MM.1S (cell line): Measurements from ENCODE around the gene CPSF4.

Experiments used
- DNase-seq: peaks from one replicate; pipeline ENCODE4 v3.0.0-alpha.2; 2015
- H2AFZ ChIP-seq: fragments of 300-600 bp; sonication (generic); 2 replicates; pipeline ENCODE4 v1.6.0; 2016; ENCODE audit warnings: antibody characterized with exemption, low read length
- H3F3A ChIP-seq: fragments of 300-600 bp; sonication (generic); 2 replicates; pipeline ENCODE4 v1.6.1; 2016; ENCODE audit warnings: mild to moderate bottlenecking, antibody characterized with exemption, low read length, moderate library complexity, mixed read lengths; ENCODE audit not compliant: insufficient read depth
- H3K27ac ChIP-seq: fragments of 300-600 bp; sonication (generic); 2 replicates; pipeline ENCODE4 v1.5.1; 2016; ENCODE audit warnings: mild to moderate bottlenecking, low read length
- H3K27me3 ChIP-seq: fragments of 300-600 bp; sonication (generic); replicated peaks from 2 replicates; pipeline ENCODE4 v1.6.0; 2016; ENCODE audit warnings: low read length; ENCODE audit not compliant: insufficient read depth
- H3K36me3 ChIP-seq: fragments of 300-600 bp; sonication (generic); replicated peaks from 2 replicates; pipeline ENCODE4 v1.6.1; 2016; ENCODE audit warnings: mild to moderate bottlenecking, low read length, mixed read lengths; ENCODE audit not compliant: insufficient read depth
- H3K4me1 ChIP-seq: fragments of 300-600 bp; sonication (generic); 2 replicates; pipeline ENCODE4 v1.6.1; 2016; ENCODE audit warnings: low read length, mixed read lengths
- H3K4me2 ChIP-seq: fragments of 300-600 bp; sonication (generic); 2 replicates; pipeline ENCODE4 v1.6.0; 2016; ENCODE audit warnings: low read depth, low read length
- H3K4me3 ChIP-seq: fragments of 300-600 bp; sonication (generic); 2 replicates; pipeline ENCODE4 v1.5.1; 2016; ENCODE audit warnings: low read length, mixed read lengths
- H3K79me2 ChIP-seq: fragments of 300-600 bp; sonication (generic); 2 replicates; pipeline ENCODE4 v1.6.1; 2016; ENCODE audit warnings: mixed run types, low read length, mixed read lengths
- H3K9ac ChIP-seq: fragments of 300-600 bp; sonication (generic); 2 replicates; pipeline ENCODE4 v1.6.1; 2016; ENCODE audit warnings: low read length, mixed read lengths
- H3K9me2 ChIP-seq: fragments of 300-600 bp; sonication (generic); replicated peaks from 2 replicates; pipeline ENCODE4 v1.6.1; 2016; ENCODE audit warnings: mild to moderate bottlenecking, low read length, mixed read lengths; ENCODE audit not compliant: insufficient read depth
- H3K9me3 ChIP-seq: fragments of 300-600 bp; sonication (generic); replicated peaks from 2 replicates; pipeline ENCODE4 v1.6.1; 2016; ENCODE audit warnings: mild to moderate bottlenecking, low read length, mixed read lengths; ENCODE audit not compliant: insufficient read depth
- H4K20me1 ChIP-seq: fragments of 300-600 bp; sonication (generic); 2 replicates; pipeline ENCODE4 v1.6.1; 2016; ENCODE audit warnings: mild to moderate bottlenecking, low read length, moderate library complexity, mixed read lengths; ENCODE audit not compliant: insufficient read depth
- EZH2 ChIP-seq: fragments of 300-600 bp; sonication (generic); optimal IDR thresholded peaks from 2 replicates; pipeline ENCODE3; 2017; ENCODE audit warnings: low read depth, mild to moderate bottlenecking, antibody characterized with exemption, low read length, mixed read lengths
- EZH2phosphoT487 ChIP-seq: fragments of 300-600 bp; sonication (generic); IDR thresholded peaks from 2 replicates; pipeline ENCODE4 v1.6.1; 2018; ENCODE audit warnings: antibody characterized with exemption, low read length
- TF ChIP-seq, protein P1 (sequence below): fragments of 300-600 bp; sonication (generic); IDR thresholded peaks from 2 replicates; pipeline ENCODE4 v1.5.1; 2016; ENCODE audit warnings: antibody characterized with exemption, low read length, mixed read lengths

CPSF4 gene

DNA sequence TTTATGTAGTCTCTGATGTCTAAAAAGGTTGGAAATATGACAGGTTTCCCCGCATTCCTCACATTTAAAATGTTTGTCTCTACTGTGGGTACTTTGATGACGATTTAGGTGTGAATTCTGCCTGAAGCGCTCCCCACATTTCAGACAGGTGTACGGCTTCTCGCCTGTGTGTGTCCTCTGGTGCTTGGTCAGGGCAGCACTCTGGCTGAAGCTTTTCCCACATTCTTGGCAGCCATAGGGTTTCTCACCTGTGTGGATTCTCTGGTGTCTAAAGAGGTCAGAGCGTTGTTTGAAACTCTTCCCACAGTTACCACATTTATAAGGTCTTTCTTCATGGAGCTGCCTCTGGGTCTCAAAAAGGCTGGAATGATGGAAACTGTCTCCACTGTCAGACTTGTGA, 55.1 kb downstream of the CPSF4 start:
- TF ChIP-seq, protein P1, sequence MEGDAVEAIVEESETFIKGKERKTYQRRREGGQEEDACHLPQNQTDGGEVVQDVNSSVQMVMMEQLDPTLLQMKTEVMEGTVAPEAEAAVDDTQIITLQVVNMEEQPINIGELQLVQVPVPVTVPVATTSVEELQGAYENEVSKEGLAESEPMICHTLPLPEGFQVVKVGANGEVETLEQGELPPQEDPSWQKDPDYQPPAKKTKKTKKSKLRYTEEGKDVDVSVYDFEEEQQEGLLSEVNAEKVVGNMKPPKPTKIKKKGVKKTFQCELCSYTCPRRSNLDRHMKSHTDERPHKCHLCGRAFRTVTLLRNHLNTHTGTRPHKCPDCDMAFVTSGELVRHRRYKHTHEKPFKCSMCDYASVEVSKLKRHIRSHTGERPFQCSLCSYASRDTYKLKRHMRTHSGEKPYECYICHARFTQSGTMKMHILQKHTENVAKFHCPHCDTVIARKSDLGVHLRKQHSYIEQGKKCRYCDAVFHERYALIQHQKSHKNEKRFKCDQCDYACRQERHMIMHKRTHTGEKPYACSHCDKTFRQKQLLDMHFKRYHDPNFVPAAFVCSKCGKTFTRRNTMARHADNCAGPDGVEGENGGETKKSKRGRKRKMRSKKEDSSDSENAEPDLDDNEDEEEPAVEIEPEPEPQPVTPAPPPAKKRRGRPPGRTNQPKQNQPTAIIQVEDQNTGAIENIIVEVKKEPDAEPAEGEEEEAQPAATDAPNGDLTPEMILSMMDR: no peak
- TF ChIP-seq EZH2phosphoT487 (no peak), EZH2 (no peak)
- H3K27me3 ChIP-seq: no peaks in the 10 kb centered on the region
- H4K20me1 ChIP-seq: no peaks in the 10 kb centered on the region
- peaks cover 63% of the 10 kb centered on the region for H3K79me2 ChIP-seq
- no peaks in the 10 kb centered on the region; the same call in 1 of the 2 replicates for H3F3A ChIP-seq
- H3K9me3 ChIP-seq: no peaks in the 10 kb centered on the region; the same call in 1 of the 2 replicates
- H3K4me1 ChIP-seq: no peaks in the 10 kb centered on the region
- H3K9ac ChIP-seq: no peak overlapping the region
- no peak overlapping the region for H3K4me3 ChIP-seq
- peaks cover 28% of the 10 kb centered on the region for H3K36me3 ChIP-seq
- H3K9me2 ChIP-seq: no peaks in the 10 kb centered on the region
- no peak overlapping the region for H3K4me2 ChIP-seq
- no peak for DNase-seq
- H3K27ac ChIP-seq: no peak overlapping the region
- no peak overlapping the region for H2AFZ ChIP-seq

DNA sequence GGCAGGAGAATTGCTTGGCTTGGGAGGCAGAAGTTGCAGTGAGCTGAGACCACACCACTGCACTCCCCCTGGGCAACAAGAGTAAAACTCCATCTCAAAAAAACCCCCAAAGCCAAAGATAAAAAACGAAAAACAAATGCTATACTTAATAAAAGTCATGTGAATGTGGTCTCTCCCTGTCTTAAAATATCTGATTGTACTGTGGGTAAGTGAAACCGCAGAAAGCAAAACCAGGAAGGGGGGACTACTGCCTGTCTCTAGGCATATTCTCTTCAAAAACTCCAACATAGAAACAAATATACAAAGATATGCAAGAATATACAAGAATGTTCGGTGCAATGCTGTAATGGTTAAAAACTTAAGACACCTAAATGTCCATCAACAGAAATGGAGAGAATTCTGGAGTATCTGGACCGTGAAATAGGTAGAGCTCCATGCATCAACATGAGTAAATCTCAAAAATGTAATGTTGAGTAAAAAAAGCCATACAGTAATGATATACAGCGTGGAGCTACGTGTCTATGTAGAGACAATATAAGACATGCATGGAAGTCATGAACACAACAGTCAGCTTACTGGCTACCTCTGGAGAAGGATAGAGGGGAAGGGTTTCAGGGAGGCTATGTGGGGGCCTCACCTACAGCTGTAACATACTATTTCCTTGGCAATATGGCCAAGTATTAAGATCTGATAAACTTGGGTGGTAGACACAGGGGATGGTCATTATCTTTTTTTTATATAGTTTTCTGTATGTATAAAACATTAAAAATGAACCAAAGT, 59.2 kb downstream of the CPSF4 start:
- Histone ChIP-seq H3K9ac (peak overlapping the region; percentile 94; the same call in 1 of the 2 replicates), H3K36me3 (peaks cover 23% of the 10 kb centered on the region), H3K4me3 (peak overlapping the region; percentile 96), H3K4me2 (peak overlapping the region; percentile 62), H2AFZ (no peak overlapping the region), H3K9me3 (no peaks in the 10 kb centered on the region; the same call in 1 of the 2 replicates), H3K9me2 (no peaks in the 10 kb centered on the region), H3K27ac (peak overlapping the region; percentile 71; the same call in 1 of the 2 replicates), H3K4me1 (no peaks in the 10 kb centered on the region), H3F3A (peaks cover 8% of the 10 kb centered on the region), H3K79me2 (peaks cover 75% of the 10 kb centered on the region), H3K27me3 (no peaks in the 10 kb centered on the region), H4K20me1 (no peaks in the 10 kb centered on the region)
- TF ChIP-seq, protein P1: no peak
- no peak for TF ChIP-seq EZH2phosphoT487
- TF ChIP-seq EZH2: no peak
- DNase-seq: no peak

DNA sequence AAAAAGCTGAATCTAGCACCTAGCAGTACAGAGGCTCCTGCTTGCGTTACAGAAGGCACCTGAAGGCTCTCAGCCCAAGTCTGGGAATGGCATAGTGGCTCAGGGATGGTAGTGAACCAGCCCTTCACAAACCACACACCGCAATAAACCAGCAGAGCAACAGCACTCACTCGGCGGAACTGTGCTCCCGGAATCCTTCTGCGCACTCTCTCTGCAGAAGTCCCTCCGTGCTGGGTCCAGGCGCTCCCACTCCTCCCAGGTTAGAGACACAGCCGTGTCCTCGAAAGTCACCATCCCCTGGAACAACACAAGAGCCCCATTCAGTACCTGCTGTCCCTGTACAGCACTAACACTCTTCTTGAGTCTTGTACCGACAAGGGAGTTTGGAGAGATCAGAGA, 59.8 kb downstream of the CPSF4 start:
- TF ChIP-seq EZH2 (no peak), EZH2phosphoT487 (no peak)
- TF ChIP-seq, protein P1: no peak
- Histone ChIP-seq H3K9ac (peak overlapping the region; percentile 94; the same call in 1 of the 2 replicates), H3K79me2 (peaks cover 70% of the 10 kb centered on the region), H3K4me2 (peak overlapping the region; percentile 62), H3K4me1 (no peaks in the 10 kb centered on the region), H3K27me3 (no peaks in the 10 kb centered on the region), H3F3A (peaks cover 8% of the 10 kb centered on the region), H3K9me3 (no peaks in the 10 kb centered on the region; the same call in 1 of the 2 replicates), H3K9me2 (no peaks in the 10 kb centered on the region), H3K36me3 (peaks cover 20% of the 10 kb centered on the region), H3K4me3 (peak overlapping the region; percentile 96), H4K20me1 (no peaks in the 10 kb centered on the region), H3K27ac (peak overlapping the region; percentile 71; the same call in 1 of the 2 replicates), H2AFZ (no peak overlapping the region)
- DNase-seq: peak; percentile 9
